ENCODE results near the gene SELENOV.
"Not testable (repeated sequence)": the region's sequence is repeated elsewhere in the genome, so short reads cannot be mapped to it uniquely, and the experiment has no call there.

- TF ChIP-seq EZH2 (IDR thresholded peaks at IDR 0.05; ENCODE audit: borderline replicate concordance, low read depth, low read length, severe bottlenecking); CTCF (IDR thresholded peaks at IDR 0.05; ENCODE audit: borderline replicate concordance, extremely low read depth, low read length, poor library complexity, severe bottlenecking): not testable (repeated sequence)
Observed at GRCh38 chr19:39479319-39479801, 35.6 kb upstream of the SELENOV start.
